GM19099 (cell line): ENCODE data around the gene SULT2B1.
A peak's percentile ranks its signal among the peaks of the same experiment; 100 is the strongest.

Experiments used
- POLR2A ChIP-seq: IDR thresholded peaks from 3 replicates; pipeline ENCODE4 v1.6.1; 2011; ENCODE audit warnings: low read depth; ENCODE audit not compliant: insufficient read length; ENCODE audit errors: extremely low read depth

Gene SULT2B1

DNA sequence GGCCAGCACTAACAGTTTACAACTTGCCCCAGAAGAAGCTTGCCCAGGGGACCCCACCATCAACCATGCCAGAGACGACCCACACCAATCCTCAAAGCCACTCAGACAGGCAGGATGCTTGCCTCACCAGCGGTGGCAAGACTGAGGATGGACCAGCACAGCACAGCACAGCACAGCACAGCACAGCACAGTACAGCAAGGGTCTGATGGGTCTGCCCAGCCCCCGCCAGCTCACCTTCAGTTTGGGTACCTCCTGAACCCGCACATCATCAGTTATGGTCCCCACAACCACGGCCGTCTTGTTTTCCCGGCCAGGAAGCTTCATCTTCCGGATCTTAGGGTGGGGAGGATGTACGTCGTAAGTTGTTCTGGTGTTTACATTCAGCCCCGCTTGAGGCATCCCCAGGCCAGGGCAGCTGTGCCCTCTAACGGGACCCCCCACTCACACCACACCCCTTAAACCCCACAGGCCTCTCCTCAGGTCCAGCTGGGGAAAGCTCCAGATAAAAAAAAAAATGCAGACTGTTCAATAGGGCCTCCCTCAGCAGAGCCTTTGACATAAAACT, 64.6 kb downstream of the SULT2B1 start:
- no peak for TF ChIP-seq POLR2A

DNA sequence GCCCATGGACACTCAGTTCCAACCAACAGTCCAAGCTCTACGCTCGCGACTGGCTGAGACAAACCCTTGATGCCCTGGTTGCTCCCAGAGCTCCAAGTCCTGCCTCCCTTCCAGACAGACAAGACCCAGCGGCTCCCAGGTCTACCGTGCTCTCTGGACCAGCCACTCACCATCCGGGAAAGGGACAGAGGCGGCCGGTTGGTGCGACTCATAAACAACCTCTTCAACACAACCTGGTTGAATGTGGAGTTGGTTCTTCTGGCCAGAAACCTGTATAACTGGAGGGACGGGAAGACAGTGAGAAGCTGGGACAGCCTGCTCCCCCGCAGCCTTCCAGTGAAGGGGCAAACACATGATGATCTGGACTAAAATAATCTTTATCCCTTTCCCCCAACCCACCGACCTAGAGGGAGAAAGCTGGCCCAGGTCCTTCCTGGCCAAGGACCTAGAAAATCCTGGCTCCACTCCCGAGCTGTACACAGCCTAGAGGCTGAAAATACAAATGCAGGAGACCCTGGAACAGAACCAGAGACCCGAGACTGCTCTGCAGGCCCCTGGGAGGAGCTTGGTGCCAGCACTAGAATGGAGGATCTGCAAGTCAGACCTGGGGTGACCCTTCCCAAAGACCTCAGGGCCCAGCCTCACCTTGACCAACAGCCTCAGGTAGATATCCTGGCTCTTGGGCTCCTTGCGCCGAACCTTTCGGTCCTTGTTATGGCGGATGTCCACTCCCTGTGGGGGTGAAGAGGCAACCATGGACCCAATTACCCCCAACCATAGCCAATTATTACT, 65.4 kb downstream of the SULT2B1 start:
- no peak for TF ChIP-seq POLR2A

DNA sequence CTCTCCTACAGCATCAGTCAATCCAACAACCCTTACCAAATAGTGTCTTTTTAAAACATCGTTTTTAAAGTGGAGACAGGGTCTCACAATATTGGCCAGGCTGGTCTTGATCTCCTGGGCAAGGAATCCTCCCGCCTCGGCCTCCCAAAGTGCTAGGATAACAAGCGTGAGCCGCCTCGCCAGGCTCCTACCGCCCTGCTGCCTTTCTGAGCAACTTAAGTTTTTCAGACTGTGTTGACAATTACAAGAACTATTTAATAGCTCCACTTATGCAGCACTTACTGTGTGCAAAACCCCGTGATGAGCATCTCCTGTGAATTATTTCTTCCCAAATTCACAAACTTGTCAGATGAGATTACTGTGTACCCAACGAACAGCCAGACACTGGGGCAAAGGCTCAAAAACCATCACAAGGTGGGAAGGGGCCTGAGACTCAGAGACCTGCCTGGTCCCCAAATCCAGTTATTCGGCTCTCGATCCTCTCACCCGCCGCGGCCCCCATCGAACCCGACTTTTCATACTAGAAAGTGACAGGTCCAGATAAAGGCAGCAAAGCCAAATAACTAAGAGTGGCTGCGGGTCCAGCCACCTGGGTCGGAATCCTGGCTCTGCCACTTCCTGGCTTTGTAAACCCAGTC, 66.4 kb downstream of the SULT2B1 start:
- TF ChIP-seq POLR2A, result no peak

DNA sequence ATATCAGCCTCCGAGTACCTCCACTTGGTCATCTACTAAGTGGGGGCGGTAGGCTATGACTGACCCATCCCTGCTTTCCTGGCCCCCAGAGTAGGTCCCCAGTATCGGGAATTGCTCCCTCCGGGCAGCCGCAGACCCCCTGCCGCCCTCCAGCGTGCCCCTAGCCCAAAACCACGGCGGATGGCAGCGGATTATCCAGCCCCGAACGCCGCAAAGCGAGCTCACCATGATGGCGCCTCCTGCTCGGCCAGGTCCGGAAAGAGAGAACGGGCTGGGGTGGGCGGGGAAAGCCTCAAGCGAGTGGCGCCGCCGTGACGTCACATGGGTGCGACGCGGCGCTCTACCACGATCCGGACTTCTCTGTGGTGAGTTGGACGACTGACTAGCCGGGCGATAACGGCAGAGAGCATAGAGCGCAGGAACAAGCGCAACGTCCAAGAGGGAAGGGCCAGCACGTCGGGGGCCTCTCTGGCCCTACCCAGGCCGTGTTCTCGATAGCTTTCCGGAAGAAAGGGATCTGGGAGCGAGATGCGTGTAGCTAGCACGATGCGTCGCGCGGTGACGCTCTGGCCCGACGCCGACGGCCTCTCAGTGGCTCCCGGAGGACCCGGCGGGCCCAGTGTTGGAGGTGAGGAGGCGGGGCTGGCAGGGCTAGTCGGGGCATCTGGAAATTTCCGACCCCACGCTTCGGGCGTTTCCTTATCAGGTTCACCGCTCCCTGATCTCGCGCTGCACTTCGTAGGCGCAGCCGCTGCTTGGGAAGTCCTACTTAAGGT, 67.1 kb downstream of the SULT2B1 start, which contains the start of the genes RPL18 and SPHK2:
Gene RPL18, minus strand, starts transcription at position 263 of the 776 bp plus-strand sequence. Its CDS starts 35 bp downstream, at position 228.
Gene SPHK2, plus strand, starts transcription at position 591 of the 776 bp plus-strand sequence. CDS start 1,009 bp downstream, outside the sequence.
- TF ChIP-seq POLR2A, result peak; percentile 95

DNA sequence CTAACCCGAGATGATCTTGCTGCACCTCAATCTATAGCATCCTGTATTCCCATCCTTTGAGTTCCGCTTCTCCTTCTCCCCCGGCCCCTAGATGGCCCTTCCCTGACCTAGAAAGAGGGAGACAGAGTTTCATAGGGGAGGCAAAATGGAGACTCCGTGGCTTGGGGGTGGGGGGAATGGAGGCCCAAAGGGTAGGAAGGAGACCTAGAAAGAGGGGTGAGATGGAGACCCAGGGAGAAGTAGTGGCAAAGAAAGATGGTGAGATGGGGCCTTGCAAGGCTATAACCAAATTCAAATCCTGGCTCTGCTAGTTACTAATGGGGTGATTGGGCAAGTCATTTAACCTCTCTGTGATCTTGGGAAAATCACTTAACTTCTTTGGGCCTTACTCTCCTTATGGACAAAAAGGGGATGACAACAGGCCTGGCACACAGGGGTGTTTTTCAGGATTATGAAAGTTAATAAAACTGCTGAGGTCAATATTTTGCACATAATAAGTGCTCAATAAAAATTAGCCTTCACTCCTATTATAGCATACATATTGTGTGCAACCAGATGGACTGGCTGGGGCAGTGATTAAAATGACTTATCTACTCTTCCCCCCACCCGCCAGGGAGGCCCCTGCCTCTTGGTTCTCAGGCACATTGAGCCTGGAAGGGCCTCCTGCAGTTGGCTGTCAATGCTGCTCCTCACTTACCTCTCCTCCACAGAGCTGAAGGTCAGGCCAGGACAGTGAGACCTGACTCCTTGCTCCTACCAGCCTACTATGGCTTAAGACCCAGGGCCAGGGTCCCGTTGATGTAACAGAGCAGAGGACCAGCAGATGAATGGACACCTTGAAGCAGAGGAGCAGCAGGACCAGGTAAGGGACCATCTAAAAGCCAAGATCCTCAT, 68.0 kb downstream of the SULT2B1 start:
- TF ChIP-seq POLR2A, result no peak

GRCh38 chr19:48623556-48624066, 71.6 kb downstream of the SULT2B1 start:
- no peak for TF ChIP-seq POLR2A

GRCh38 chr19:48624067-48624594, 72.2 kb downstream of the SULT2B1 start:
- no peak for TF ChIP-seq POLR2A

DNA sequence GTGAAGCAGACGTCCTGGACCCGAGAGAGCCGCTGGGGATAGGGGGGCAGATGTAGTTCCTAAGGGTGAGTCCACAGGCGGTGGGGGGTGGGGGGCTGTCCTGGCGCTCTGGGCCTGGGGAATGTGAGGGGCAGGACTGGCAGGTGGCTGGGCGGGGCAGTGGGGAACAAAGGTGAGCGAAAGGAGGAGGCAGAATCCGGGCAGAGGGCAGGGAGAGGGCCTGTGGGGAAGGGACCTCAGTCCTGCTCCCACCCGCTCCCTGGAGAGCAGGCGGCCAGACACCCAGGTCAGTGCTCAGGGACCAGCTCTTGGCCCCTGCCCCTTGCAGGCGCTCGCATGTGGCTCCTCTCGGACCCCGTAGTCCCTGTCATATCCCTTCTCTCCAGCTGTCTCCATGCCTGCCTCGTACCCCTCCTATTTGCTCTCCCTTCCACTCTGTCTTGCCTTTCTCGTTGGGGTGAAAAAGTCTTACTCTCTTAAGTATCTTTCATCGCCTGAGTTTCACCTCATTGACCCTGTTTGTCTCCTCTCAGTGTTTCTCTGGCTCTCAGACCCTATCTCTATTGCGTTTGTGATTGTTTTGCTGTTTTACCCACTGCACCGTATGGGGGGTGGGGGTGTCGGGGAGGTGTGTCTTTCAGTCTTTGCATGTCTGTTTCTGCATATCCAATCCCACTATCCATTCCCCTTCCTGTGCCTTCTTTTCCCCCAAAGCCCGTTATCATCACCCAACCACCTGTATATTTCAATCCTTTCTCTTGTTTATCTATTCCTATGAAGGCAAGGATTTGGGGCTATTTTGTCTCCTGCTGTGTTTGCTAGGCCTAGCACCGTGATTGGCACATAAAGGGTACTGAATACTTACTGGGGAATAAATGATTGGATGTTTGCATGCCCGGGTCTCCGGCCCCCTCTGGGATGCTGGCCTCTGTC, 73.1 kb downstream of the SULT2B1 start:
- no peak for TF ChIP-seq POLR2A

DNA sequence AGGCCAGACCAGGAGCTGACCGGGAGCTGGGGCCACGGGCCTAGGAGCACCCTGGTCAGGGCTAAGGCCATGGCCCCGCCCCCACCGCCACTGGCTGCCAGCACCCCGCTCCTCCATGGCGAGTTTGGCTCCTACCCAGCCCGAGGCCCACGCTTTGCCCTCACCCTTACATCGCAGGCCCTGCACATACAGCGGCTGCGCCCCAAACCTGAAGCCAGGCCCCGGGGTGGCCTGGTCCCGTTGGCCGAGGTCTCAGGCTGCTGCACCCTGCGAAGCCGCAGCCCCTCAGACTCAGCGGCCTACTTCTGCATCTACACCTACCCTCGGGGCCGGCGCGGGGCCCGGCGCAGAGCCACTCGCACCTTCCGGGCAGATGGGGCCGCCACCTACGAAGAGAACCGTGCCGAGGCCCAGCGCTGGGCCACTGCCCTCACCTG, 73.9 kb downstream of the SULT2B1 start:
- no peak for TF ChIP-seq POLR2A

GRCh38 chr19:48627201-48627864, 75.4 kb downstream of the SULT2B1 start:
- no peak for TF ChIP-seq POLR2A

- TF ChIP-seq POLR2A, result no peak
Measured at GRCh38 chr19:48627865-48628314, 75.9 kb downstream of the SULT2B1 start.

GRCh38 chr19:48628486-48629296, 76.7 kb downstream of the SULT2B1 start:
- no peak for TF ChIP-seq POLR2A

GRCh38 chr19:48629297-48629598, 77.3 kb downstream of the SULT2B1 start:
- TF ChIP-seq POLR2A, result no peak
